Measurements from ENCODE around the gene POLG2.

Gene POLG2

GRCh38 chr17:64496786-64497564 lies at the start of gene POLG2:
TSS of gene POLG2 (minus strand) at chr17:64497054. CDS start at chr17:64496968, 86 bp downstream.
- DNase-seq: peak; percentile 63

GRCh38 chr17:64544742-64545141 lies 47.9 kb upstream of the POLG2 start:
- DNase-seq: no peak

- DNase-seq: no peak
Observed at GRCh38 chr17:64540118-64540776, 43.4 kb upstream of the POLG2 start.

GRCh38 chr17:64538508-64539130 lies 41.8 kb upstream of the POLG2 start:
- DNase-seq: no peak

- DNase-seq: no peak
Observed at GRCh38 chr17:64537488-64537887, 40.6 kb upstream of the POLG2 start.

- no peak for DNase-seq
Observed at GRCh38 chr17:64536913-64537312, 40.1 kb upstream of the POLG2 start.

- no peak for DNase-seq
Observed at GRCh38 chr17:64535357-64535756, 38.5 kb upstream of the POLG2 start.

GRCh38 chr17:64534187-64534586 lies 37.3 kb upstream of the POLG2 start:
- no peak for DNase-seq

- DNase-seq: no peak
Observed at GRCh38 chr17:64533784-64534183, 36.9 kb upstream of the POLG2 start.

- no peak for DNase-seq
Observed at GRCh38 chr17:64532409-64532808, 35.6 kb upstream of the POLG2 start.

GRCh38 chr17:64531955-64532371 lies 35.1 kb upstream of the POLG2 start:
- DNase-seq: no peak

- DNase-seq: no peak
Observed at GRCh38 chr17:64529221-64529620, 32.4 kb upstream of the POLG2 start.

GRCh38 chr17:64527914-64528313 lies 31.1 kb upstream of the POLG2 start:
- no peak for DNase-seq

- no peak for DNase-seq
Observed at GRCh38 chr17:64520359-64520758, 23.5 kb upstream of the POLG2 start.

GRCh38 chr17:64519601-64520000 lies 22.7 kb upstream of the POLG2 start:
- DNase-seq: no peak

- no peak for DNase-seq
Observed at GRCh38 chr17:64515829-64516228, 19.0 kb upstream of the POLG2 start.

GRCh38 chr17:64515419-64515818 lies 18.6 kb upstream of the POLG2 start:
- no peak for DNase-seq

GRCh38 chr17:64509179-64509578 lies 12.3 kb upstream of the POLG2 start:
- DNase-seq: no peak

- DNase-seq: no peak
Observed at GRCh38 chr17:64508683-64509082, 11.8 kb upstream of the POLG2 start.

GRCh38 chr17:64507413-64507782 lies 10.5 kb upstream of the POLG2 start:
- DNase-seq: peak; percentile 35

GRCh38 chr17:64506576-64507412 lies 9.9 kb upstream of the POLG2 start, which contains the start of gene CEP95:
TSS of gene CEP95 (plus strand) at chr17:64506977. CDS start at chr17:64507098, 121 bp downstream.
- peak; percentile 80 for DNase-seq

GRCh38 chr17:64506201-64506575 lies 9.3 kb upstream of the POLG2 start, which contains the start of gene DDX5:
TSS of gene DDX5 (minus strand) at chr17:64506289. CDS start at chr17:64506119, 170 bp downstream.
- DNase-seq: peak; percentile 80

Data from NCI-H1417 treated with DMSO at 0.1 percent for 48 hours (cell line).